GM21390 (cell line): ENCODE results near the gene EXOC3L4.
"Not testable (repeated sequence)": the region's sequence is repeated elsewhere in the genome, so short reads cannot be mapped to it uniquely, and the experiment has no call there.

Experiments
- ATAC-seq: cut with Tn5 transposase; IDR thresholded peaks from one replicate; pipeline ENCODE4 v1.9.1; 2021; ENCODE audit not compliant: unreplicated experiment

The EXOC3L4 gene

GRCh38 chr14:103119527-103119926, 25.0 kb downstream of the EXOC3L4 start:
- not testable (repeated sequence) for ATAC-seq

DNA sequence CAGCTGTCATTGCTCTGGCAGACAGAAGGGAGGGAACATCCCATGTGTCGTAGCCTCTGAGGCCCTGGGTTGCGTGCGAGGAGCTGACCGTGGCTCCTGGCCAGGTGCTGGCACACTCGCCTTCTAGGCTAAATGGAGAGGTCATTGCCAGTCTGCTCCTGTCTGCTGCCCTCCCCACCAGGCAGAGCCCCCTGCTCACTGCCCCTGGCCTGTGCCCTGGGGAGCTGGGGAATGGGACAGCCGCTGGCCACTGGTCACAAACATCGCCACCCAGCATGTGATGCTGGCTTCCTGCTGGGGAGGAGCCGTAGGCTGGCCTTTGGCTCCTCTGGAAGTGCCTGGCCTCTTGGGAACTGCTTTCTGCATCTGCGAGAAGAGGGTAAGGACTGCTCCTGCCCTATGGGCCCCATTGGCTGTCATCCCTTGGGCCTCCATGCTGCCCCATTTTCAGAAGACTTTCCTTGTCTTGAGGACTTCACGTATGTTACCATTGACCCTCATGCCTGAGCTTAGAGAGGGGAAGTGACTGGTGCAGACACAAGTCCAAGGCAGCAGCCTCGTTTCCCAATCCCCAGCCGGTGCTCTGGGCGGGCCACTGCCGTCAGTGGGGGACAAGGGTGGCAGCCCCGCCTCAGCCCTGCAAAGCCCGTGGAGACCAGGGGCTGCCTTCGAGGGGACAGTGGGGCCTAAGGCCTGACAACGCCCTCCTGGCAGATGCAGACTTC, 26.8 kb downstream of the EXOC3L4 start:
- ATAC-seq: no peak

- ATAC-seq: no peak
These were observed 27.5 kb downstream of the EXOC3L4 start for GRCh38 chr14:103121846-103122584.

DNA sequence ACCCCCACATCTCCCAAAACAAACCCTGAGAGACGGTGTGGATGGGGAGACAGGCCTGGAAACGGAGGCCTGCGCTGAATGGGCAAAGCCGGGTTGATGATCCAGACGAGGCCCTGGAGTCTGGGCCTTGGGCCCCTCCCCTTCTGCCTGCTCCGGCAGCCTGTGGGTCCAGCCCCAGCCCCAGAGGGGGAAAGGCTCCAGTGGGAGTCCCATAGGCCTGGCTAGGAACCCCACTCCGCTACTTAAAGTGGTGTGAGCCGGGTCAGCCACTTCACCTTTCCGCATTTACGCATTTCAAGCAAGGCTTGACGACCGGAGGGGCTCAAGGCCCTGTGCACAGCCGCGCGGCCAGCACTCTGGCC, 28.0 kb downstream of the EXOC3L4 start:
- no peak for ATAC-seq

- no peak for ATAC-seq
These were observed 28.6 kb downstream of the EXOC3L4 start, which contains the start of gene TNFAIP2 for GRCh38 chr14:103122947-103123633. Gene TNFAIP2, plus strand, starts transcription at chr14:103123461. Its CDS starts 2,997 bp downstream, at chr14:103126458.

GRCh38 chr14:103123634-103124500, 29.3 kb downstream of the EXOC3L4 start:
- ATAC-seq: no peak

DNA sequence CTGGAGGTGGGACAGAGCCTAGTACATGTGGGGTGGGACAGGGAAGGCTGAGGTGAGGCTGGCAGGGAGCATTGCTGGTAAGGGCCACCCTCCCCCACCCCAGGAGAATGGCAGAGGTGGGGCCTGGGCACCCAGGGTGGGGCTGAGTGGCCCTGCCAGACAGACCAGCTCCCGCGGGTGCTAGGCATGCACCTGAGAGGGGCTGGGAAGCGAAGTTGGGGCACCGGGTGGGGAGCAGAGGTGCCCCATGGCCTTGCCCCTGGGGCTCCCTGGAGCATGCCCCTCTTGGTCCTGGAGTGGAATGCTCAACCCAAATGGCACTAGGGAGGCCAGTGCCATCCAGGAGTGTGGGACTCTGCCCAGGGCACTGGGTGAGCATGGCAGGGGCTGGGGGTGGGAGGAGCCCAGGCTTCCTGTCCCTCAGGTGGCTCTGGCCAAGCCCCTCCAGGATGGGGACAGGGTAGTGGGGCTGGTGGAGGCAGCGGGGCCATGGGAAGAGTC, 30.0 kb downstream of the EXOC3L4 start:
- ATAC-seq: no peak

DNA sequence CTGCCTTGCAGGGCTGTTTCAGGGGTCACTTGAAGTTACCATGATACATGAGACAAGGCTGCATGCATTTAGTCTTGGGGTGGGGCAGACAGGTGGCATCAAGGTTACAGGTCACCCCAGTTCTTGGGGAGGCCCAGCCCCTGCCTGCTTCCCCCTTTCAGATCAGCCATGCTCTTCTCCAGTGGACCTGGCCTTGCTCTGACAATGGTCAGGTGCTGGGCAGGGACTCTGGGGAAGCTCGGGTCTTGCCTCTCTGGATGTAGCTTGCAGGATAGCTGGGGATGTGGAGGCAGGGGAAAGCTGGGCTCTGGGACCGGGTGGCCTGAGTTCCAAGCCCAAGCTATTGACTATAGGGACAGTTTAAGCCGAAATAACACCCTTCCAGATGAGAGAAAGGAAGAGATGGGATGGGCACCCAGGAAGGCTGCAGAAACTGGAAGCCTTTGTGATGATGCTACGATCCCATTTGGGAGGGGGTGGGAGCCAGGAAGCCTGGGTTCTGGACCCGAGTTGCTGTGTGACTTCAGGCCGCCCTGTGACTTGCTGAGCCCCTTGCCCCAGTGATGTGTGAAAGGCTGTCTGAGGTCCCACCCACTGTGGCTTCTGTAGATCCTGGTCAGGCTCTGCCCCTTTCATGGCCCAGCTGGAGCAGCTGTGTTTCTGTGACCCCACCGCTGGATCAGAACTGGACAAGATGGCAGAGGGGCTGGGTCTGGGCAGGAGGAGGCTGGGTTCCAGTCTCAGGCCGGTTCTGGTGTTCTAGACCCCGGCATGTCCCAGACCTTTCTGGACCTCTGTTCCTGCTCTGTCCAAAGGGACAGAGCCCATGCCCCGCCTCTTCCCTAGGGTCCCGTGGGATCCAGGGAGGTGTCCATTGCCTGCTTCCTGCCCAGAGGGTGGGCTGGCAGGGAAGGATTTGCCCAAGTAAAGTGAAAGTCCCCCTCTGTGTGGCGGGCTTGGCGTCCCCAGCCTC, 30.9 kb downstream of the EXOC3L4 start:
- ATAC-seq: no peak

GRCh38 chr14:103126088-103126872, 31.8 kb downstream of the EXOC3L4 start:
- no peak for ATAC-seq

- no peak for ATAC-seq
These were observed 32.4 kb downstream of the EXOC3L4 start for GRCh38 chr14:103126873-103127304.

DNA sequence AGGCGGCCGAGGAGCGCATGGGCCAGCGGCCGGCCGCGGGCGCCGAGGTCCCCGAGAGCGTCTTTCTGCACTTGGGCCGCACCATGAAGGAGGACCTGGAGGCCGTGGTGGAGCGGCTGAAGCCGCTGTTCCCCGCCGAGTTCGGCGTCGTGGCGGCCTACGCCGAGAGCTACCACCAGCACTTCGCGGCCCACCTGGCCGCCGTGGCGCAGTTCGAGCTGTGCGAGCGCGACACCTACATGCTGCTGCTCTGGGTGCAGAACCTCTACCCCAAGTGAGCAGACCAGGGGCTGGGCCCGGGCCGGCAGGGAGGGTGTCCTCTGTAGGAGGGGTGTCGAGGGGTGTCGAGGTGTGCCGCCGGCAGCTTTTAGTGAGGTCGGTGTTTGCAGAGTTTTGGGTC, 32.8 kb downstream of the EXOC3L4 start:
- ATAC-seq: no peak

DNA sequence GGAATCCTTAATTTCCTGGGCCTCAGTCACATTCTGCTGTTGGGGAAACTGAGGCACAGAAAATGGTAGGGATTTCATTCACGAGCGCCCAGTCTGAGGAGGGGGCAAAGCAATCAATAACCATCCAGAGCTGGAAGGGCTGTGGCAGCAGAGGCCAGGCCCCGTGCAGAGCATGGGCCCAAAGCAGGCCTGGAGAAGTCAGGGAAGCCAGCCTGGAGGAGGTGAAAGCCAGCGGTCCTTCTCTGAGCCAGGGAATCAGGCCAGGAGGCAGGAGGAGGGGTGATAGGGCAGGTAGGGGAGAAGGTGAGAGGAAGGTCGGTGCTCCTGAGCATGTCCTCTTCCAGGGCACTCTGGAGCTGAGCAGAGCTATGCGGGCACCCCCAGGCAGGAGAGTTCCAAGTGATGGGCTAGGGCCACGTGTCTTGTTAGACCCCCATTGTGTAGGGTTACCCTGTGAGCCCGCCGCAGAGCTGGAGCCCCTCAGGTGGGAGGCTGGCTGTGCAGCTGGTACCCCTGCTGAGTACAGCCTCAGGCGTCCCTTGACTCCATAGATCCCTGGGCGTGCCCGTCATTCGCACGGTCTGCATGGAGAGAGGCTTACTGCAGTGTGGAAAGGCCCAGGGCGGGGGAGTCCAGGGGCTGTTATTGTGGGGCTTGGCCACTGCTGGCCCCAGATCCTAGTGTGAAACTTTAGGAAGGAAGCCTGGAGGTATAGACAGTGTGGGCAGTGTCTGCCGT, 33.5 kb downstream of the EXOC3L4 start:
- no peak for ATAC-seq

DNA sequence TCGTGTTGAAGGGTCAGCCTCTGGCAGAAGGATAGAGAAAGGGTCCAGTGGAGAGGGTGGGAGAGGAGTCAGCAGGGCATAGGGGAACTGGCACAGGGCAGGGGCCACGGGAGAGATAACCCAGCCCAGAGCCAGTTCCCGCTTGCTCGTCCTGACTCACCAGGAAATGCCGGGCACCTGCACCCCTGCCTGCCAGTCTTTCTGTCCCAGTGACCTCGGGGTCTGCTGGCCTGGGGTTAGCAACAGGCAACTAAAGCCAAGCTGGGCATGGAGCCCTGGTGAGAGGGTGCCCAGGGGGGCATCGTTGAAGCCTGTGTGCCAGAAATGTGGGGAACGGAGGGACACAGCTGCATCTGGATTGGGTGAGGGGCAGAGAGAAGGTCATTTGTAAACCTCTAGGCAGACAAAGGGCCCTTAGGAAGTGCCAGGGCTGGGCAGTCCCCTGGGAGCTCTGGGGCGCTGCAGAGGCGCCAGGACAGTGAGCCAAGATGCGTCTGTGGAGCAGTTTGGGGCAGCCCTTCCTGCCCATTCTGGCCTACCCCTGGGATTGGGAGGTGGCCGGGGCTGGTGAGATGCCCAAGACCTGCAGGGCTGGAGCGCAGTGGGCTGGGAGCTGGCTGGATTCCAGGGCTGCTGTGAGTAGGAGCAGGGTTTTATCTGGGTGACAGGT, 34.2 kb downstream of the EXOC3L4 start:
- ATAC-seq: no peak

GRCh38 chr14:103129301-103130016, 34.9 kb downstream of the EXOC3L4 start:
- ATAC-seq: no peak

GRCh38 chr14:103130017-103130764, 35.7 kb downstream of the EXOC3L4 start:
- no peak for ATAC-seq

- no peak for ATAC-seq
These were observed 36.4 kb downstream of the EXOC3L4 start for GRCh38 chr14:103130965-103131364.
